Heart left ventricle (tissue), 13 donors: ENCODE results near the gene ZNF784.

Experiments used
- POLR2A ChIP-seq, 2 donors: fragments of 450-650 bp; IDR thresholded peaks; one replicate each; pipeline ENCODE4 v1.6.1; 2017; ENCODE audit warnings: antibody characterized with exemption in 2 of 2, mild to moderate bottlenecking in 2 of 2, moderate library complexity in 2 of 2
- TF ChIP-seq, protein P1 (sequence below), 12 donors: fragments of 200-600 bp; sonication (generic) in 4 of 12; IDR thresholded peaks; one replicate each; pipeline versions ENCODE4 v1.5.0 to v1.8.0; 2018 to 2022; ENCODE audit warnings: antibody characterized with exemption in 12 of 12, mild to moderate bottlenecking in 5 of 12
- donor health status: ischemic (EF 13 %, LVEDD 7.1; RV severe dilation, severe dysfunction).
- donor health status: DM: no; HTN: yes; CAD: no.
- donor health status: DM: no; HTN: no; CAD: no.
- donor health status: ischemic (EF 25% LVEDD 6.9; RV normal size, moderate dysfunction).
- donor health status: ischemic (EF 25% LVEDD 5.7; RV mildly dilated, moderate dysfunction).
- donor health status: ischemic (EF 35%, LVEDD 5.7; RV mildly dilated, moderate dysfunction).
- donor health status: nonischemic (EF 11% LVEDD 7.7; RV severe dilation, severe dysfunction).
- donor health status: DM: yes; HTN: yes; CAD: no.
- donor health status: PGD.
- donor health status: ischemic (EF 29% LVEDD 5.4; RV normal size, mild dysfunction).
- donor health status: nonischemic (EF 23%, LVEDD 6.1; RV moderate dilation, normal function).

DNA sequence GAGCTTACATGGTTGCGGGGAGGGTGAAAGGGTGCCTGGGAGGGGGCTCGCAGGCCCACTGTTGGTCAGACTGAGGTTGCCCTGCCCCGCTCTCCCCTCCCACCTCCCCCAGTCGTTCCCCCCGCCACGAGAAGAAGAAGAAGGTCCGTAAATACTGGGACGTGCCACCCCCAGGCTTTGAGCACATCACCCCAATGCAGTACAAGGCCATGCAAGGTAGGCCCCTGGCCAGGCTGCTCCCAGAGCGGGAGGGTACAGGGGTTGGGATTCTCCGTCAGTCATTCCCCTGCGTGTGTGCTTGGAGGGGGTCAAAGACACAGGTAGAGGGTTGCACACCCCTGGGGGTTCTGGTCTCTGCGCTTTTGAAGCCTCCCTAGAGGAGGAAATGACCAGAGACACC is 36.0 kb upstream of the ZNF784 start:
- TF ChIP-seq POLR2A (IDR thresholded peaks at IDR 0.05): no peak
- TF ChIP-seq, protein P1, sequence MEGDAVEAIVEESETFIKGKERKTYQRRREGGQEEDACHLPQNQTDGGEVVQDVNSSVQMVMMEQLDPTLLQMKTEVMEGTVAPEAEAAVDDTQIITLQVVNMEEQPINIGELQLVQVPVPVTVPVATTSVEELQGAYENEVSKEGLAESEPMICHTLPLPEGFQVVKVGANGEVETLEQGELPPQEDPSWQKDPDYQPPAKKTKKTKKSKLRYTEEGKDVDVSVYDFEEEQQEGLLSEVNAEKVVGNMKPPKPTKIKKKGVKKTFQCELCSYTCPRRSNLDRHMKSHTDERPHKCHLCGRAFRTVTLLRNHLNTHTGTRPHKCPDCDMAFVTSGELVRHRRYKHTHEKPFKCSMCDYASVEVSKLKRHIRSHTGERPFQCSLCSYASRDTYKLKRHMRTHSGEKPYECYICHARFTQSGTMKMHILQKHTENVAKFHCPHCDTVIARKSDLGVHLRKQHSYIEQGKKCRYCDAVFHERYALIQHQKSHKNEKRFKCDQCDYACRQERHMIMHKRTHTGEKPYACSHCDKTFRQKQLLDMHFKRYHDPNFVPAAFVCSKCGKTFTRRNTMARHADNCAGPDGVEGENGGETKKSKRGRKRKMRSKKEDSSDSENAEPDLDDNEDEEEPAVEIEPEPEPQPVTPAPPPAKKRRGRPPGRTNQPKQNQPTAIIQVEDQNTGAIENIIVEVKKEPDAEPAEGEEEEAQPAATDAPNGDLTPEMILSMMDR (IDR thresholded peaks at IDR 0.05): no peak
